ENCODE data around the gene FAM184B. TPM values are rescaled to one million over a fixed set of nuclear protein-coding genes. Genes with fewer than 3 reads are reported as not detected.

Gene FAM184B
- total RNA-seq, 1 experiment from 2014 or later: 0.17 TPM

- ChIA-PET POLR2A (interaction anchor here (0.6 kb wide), 1 partner anchor 34 kb away, joined by 4 read pairs; no protein-coding TSS in a partner anchor), CTCF (interaction anchor here (0.6 to 1.5 kb wide), 4 partner anchors 47 to 175 kb away, joined by 3 to 5 read pairs (median 4); partner anchors contain the start of gene QDPR)
These were observed 134.1 kb downstream of the FAM184B start for GRCh38 chr4:17647176-17647806.

More at GRCh38 chr4:17647176-17647806, 134.1 kb downstream of the FAM184B start:
- peaks cover 23% of the 10 kb centered on the region for H3K27me3 Mint-ChIP-seq (ENCODE audit: low read depth)
- peaks cover 30% of the 10 kb centered on the region for H3K9me3 Mint-ChIP-seq
- H3K36me3 Mint-ChIP-seq: peaks cover 17% of the 10 kb centered on the region
- no peak overlapping the region for H3K27ac Mint-ChIP-seq
- H3K4me1 Mint-ChIP-seq: no peaks in the 10 kb centered on the region
- no peak overlapping the region for H3K4me3 Mint-ChIP-seq
- TF ChIP-seq ZNF423 (CRISPR knock-in tag; IDR thresholded peaks at IDR 0.05): no peak
- no peak for TF ChIP-seq SMAD4 (CRISPR knock-in tag; IDR thresholded peaks at IDR 0.05)
- no peak for TF ChIP-seq HMGA2 (CRISPR knock-in tag; IDR thresholded peaks at IDR 0.05)
- no peak for TF ChIP-seq JUN (CRISPR knock-in tag; IDR thresholded peaks at IDR 0.05)
- no peak for TF ChIP-seq ATF6 (CRISPR knock-in tag; IDR thresholded peaks at IDR 0.05)
- no peak for TF ChIP-seq E2F4 (CRISPR knock-in tag; IDR thresholded peaks at IDR 0.05; ENCODE audit: borderline replicate concordance, low read depth)
- no peak for TF ChIP-seq OVOL2 (CRISPR knock-in tag; IDR thresholded peaks at IDR 0.05; ENCODE audit: borderline replicate concordance)
- no peak for TF ChIP-seq PREB (CRISPR knock-in tag; IDR thresholded peaks at IDR 0.05; ENCODE audit: borderline replicate concordance)
- no peak for TF ChIP-seq ARID4B (CRISPR knock-in tag; IDR thresholded peaks at IDR 0.05; ENCODE audit: borderline replicate concordance)
- TF ChIP-seq TEAD1 (CRISPR knock-in tag; IDR thresholded peaks at IDR 0.05): no peak
- TF ChIP-seq TCF7 (CRISPR knock-in tag; IDR thresholded peaks at IDR 0.05; ENCODE audit: low read depth): no peak
- no peak for TF ChIP-seq RORB (CRISPR knock-in tag; IDR thresholded peaks at IDR 0.05)
- TF ChIP-seq EMX1 (CRISPR knock-in tag; IDR thresholded peaks at IDR 0.05): no peak
- TF ChIP-seq ZNF219 (CRISPR knock-in tag; IDR thresholded peaks at IDR 0.05; ENCODE audit: borderline replicate concordance): no peak
- no peak for TF ChIP-seq JAZF1 (CRISPR knock-in tag; IDR thresholded peaks at IDR 0.05)
- no peak for TF ChIP-seq IRF2 (CRISPR knock-in tag; IDR thresholded peaks at IDR 0.05; ENCODE audit: borderline replicate concordance, low read depth)
- no peak for TF ChIP-seq ZNF416 (CRISPR knock-in tag; IDR thresholded peaks at IDR 0.05)
- no peak for DNase-seq (ENCODE audit: low spot score)
- no peak for ATAC-seq

All from WTC11 (cell line).